K562 (cell line): ENCODE measurements around the gene FUZ. TPM values are rescaled to one million over a fixed set of nuclear protein-coding genes. Genes with fewer than 3 reads are reported as not detected.

Source experiments
- ATAC-seq: fragments of 200-7000 bp; cut with Tn5 transposase; 3 replicates; pipeline ENCODE4 v1.9.1; 2020; ENCODE audit warnings: moderate library complexity
- BruUV-seq: library from RNA; stranded (reverse); fragments of 400-500 nt; replicated peaks from 2 replicates; lab custom pipeline; 2021; lab: Mats Ljungman, UMichigan
- CTCF ChIA-PET: fragments of 300-600 bp; formaldehyde crosslinking; extraction: SDS; loops from one replicate; lab custom pipeline; 2021; ENCODE audit warnings: low intra/inter-chr PET ratio; lab: Yijun Ruan, JAX
- POLR2A ChIA-PET: fragments of 300-600, 350-650 bp; sonication (Branson Sonifier 250); formaldehyde crosslinking; extraction: SDS; loops from one replicate; lab custom pipeline; 2021; ENCODE audit warnings: antibody characterized with exemption, inconsistent platforms; lab: Yijun Ruan, JAX
- DNase-seq, 4 experiments: peaks; one replicate each; pipeline versions ENCODE4 v3.0.0 to v3.0.0-alpha.2; 2011 to 2018; ENCODE audit warnings: low spot score in 3 of 4, mixed read lengths in 3 of 4; ENCODE audit errors: extremely low read depth in 1 of 4
- FAIRE-seq: peaks from 2 replicates; lab custom pipeline; 2011; peaks lifted over from hg19 to GRCh38; lab: Jason Lieb, UNC
- H2AFZ ChIP-seq: 2 replicates; pipeline ENCODE4 v1.6.0; 2011; ENCODE audit warnings: low read depth, low read length, control low read depth, inconsistent platforms
- H3K27ac ChIP-seq: fragments of 200-600 bp; 3 replicates; pipeline ENCODE4 v1.8.0; 2011; ENCODE audit warnings: low read depth, mild to moderate bottlenecking, control low read depth, inconsistent platforms, low read length, moderate library complexity, mixed read lengths; ENCODE audit errors: extremely low read depth
- H3K27me3 ChIP-seq, 2 experiments: fragments of 300-600 bp in 1 of 2; 2 replicates in 1 of 2; 3 replicates in 1 of 2; pipeline versions ENCODE4 v1.6.0 to v1.8.0; 2011; ENCODE audit warnings: inconsistent platforms in 2 of 2, low read length in 2 of 2, mild to moderate bottlenecking in 1 of 2, mixed read lengths in 1 of 2, moderate library complexity in 1 of 2; ENCODE audit not compliant: control insufficient read depth in 2 of 2, insufficient read depth in 2 of 2
- H3K36me3 ChIP-seq: fragments of 300-600 bp; 3 replicates; pipeline ENCODE4 v1.8.0; 2011; ENCODE audit warnings: mild to moderate bottlenecking, low read length, inconsistent platforms; ENCODE audit not compliant: control insufficient read depth, insufficient read depth
- H3K4me1 ChIP-seq, 2 experiments: fragments of 200-600 bp in 1 of 2; replicated peaks in 1 of 2; 2 replicates in 1 of 2; 3 replicates in 1 of 2; pipeline versions ENCODE4 v1.5.1 to v1.8.0; 2011; ENCODE audit warnings: inconsistent platforms in 2 of 2, low read length in 2 of 2, mild to moderate bottlenecking in 1 of 2, mixed read lengths in 1 of 2, moderate library complexity in 1 of 2; ENCODE audit not compliant: control insufficient read depth in 2 of 2, insufficient read depth in 2 of 2
- H3K4me2 ChIP-seq: 2 replicates; pipeline ENCODE4 v1.6.1; 2011; ENCODE audit warnings: low read length, control low read depth, inconsistent platforms, mixed read lengths; ENCODE audit not compliant: insufficient read depth
- H3K4me3 ChIP-seq: fragments of 200-600 bp; sonication (generic), shearing (Covaris generic); 2 replicates; pipeline ENCODE4 v1.5.1; 2016; ENCODE audit warnings: control low read depth, inconsistent platforms
- H3K79me2 ChIP-seq: fragments of 200-600 bp; 3 replicates; pipeline ENCODE4 v1.8.0; 2011; ENCODE audit warnings: low read length, inconsistent platforms; ENCODE audit not compliant: control insufficient read depth, insufficient read depth
- H3K9ac ChIP-seq, 2 experiments: 2 replicates each; pipeline versions ENCODE4 v1.6.0 to v1.6.1; 2011; ENCODE audit warnings: low read depth in 2 of 2, low read length in 2 of 2, control low read depth in 1 of 2, inconsistent platforms in 1 of 2, mild to moderate bottlenecking in 1 of 2, mixed read lengths in 1 of 2; ENCODE audit not compliant: insufficient read depth in 1 of 2
- H3K9me1 ChIP-seq: one replicate; pipeline ENCODE4 v1.6.0; 2011; ENCODE audit warnings: inconsistent platforms, mild to moderate bottlenecking, low read length, moderate library complexity; ENCODE audit not compliant: control insufficient read depth, insufficient read depth
- H3K9me3 ChIP-seq: replicated peaks from 2 replicates; pipeline ENCODE4 v1.5.1; 2011; ENCODE audit warnings: low read depth, low read length, inconsistent platforms; ENCODE audit not compliant: control insufficient read depth, insufficient read depth
- H4K20me1 ChIP-seq: replicated peaks from 2 replicates; pipeline ENCODE4 v1.6.1; 2011; ENCODE audit warnings: low read length, inconsistent platforms, mixed read lengths; ENCODE audit not compliant: control insufficient read depth, insufficient read depth
- CBFA2T3 ChIP-seq: fragments of 450-650 bp; IDR thresholded peaks from 2 replicates; pipeline ENCODE4 v1.6.1; 2017
- MCM2 ChIP-seq: fragments of 450-650 bp; IDR thresholded peaks from 2 replicates; pipeline ENCODE4 v1.6.1; 2017; ENCODE audit warnings: low read depth, mild to moderate bottlenecking
- MYNN ChIP-seq, 2 experiments: sonication (generic); formaldehyde crosslinking in 1 of 2; IDR thresholded peaks; 2 replicates each; pipeline versions ENCODE4 v1.5.0 to v1.6.1; 2016 to 2020; ENCODE audit warnings: antibody characterized with exemption in 1 of 2, missing genetic modification reagents in 1 of 2
- PHF8 ChIP-seq: fragments of 200-600 bp; sonication (generic); IDR thresholded peaks from 2 replicates; pipeline ENCODE4 v1.6.1; 2012; ENCODE audit warnings: mixed run types, mild to moderate bottlenecking, inconsistent platforms, low read length, moderate library complexity, borderline replicate concordance
- PTBP1 ChIP-seq: fragments of 200-400 bp; formaldehyde crosslinking; IDR thresholded peaks from 2 replicates; pipeline ENCODE4 v1.6.1; 2017; ENCODE audit warnings: low read depth, low read length
- RB1 ChIP-seq: fragments of 450-650 bp; IDR thresholded peaks from 2 replicates; pipeline ENCODE4 v1.6.1; 2017; ENCODE audit warnings: low read depth, mild to moderate bottlenecking
- RBM39 ChIP-seq: fragments of 200-400 bp; formaldehyde crosslinking; optimal IDR thresholded peaks from 2 replicates; pipeline ENCODE3; 2018; ENCODE audit warnings: low read depth, low read length
- SNIP1 ChIP-seq: fragments of 450-650 bp; IDR thresholded peaks from 2 replicates; pipeline ENCODE4 v1.7.1; 2017; ENCODE audit warnings: low read depth, mild to moderate bottlenecking
- SNRNP70 ChIP-seq: fragments of 200-400 bp; formaldehyde crosslinking; optimal IDR thresholded peaks from 2 replicates; pipeline ENCODE3; 2017; ENCODE audit warnings: low read depth, low read length
- TCF3 ChIP-seq: sonication (generic); formaldehyde crosslinking; IDR thresholded peaks from 2 replicates; pipeline ENCODE4 v1.4.0; 2020; ENCODE audit warnings: mild to moderate bottlenecking, missing genetic modification reagents
- TFAM ChIP-seq: fragments of 250-450 bp; sonication (Bioruptor Pico); conservative IDR thresholded peaks from 2 replicates; pipeline ENCODE4 v1.5.0; 2021; ENCODE audit warnings: mild to moderate bottlenecking, moderate library complexity
- ZNF133 ChIP-seq: fragments of 250-450 bp; sonication (Bioruptor Pico); IDR thresholded peaks from 2 replicates; pipeline ENCODE4 v1.4.0; 2020; ENCODE audit warnings: mild to moderate bottlenecking
- ZNF561 ChIP-seq: fragments of 450-650 bp; formaldehyde crosslinking; conservative IDR thresholded peaks from 2 replicates; pipeline ENCODE4 v1.4.0; 2020; ENCODE audit warnings: mild to moderate bottlenecking, moderate library complexity
- ZNF778 ChIP-seq: fragments of 450-650 bp; formaldehyde crosslinking; IDR thresholded peaks from 2 replicates; pipeline ENCODE4 v1.4.0; 2020; ENCODE audit warnings: mild to moderate bottlenecking, moderate library complexity
- ZSCAN32 ChIP-seq: fragments of 450-650 bp; formaldehyde crosslinking; IDR thresholded peaks from 2 replicates; pipeline ENCODE4 v1.4.0; 2020; ENCODE audit warnings: mild to moderate bottlenecking, moderate library complexity
- WGBS: fragments of 100-300 bp; shearing (Covaris generic); methylation state at CpG from one replicate; pipeline ENCODE4 v1.1.6; 2016; ENCODE audit warnings: low coverage, mixed read lengths; ENCODE audit not compliant: insufficient coverage; ENCODE audit errors: missing lambda C conversion rate; 5-methylcytosine and 5-hydroxymethylcytosine counted together
- in situ Hi-C: fragments of 300-500 bp; cut with MboI; formaldehyde crosslinking; loops from 4 replicates; pipeline ENCODE4 v1.15.0; 2018; ENCODE audit warnings: inconsistent platforms, mixed read lengths
- intact Hi-C: fragments of 100-400 bp; cut with micrococcal nuclease; formaldehyde crosslinking; loops from 2 replicates; pipeline ENCODE4 v1.14.2; 2022
- polyA plus RNA-seq, 8 experiments: library from polyadenylated mRNA; depleted of rRNA in 4 of 8; stranded (reverse) in 5 of 8; unstranded in 3 of 8; fragments of >200 nt; fragmentation: Nextera tagmentation in 2 of 8; fragmentation: Illumina TruSeq in 1 of 8; extraction: Ambion mirVana in 2 of 8; extraction: Trizol in 1 of 8; gene quantifications; 2 replicates each; pipeline versions ENCODE4 v1.2.1 to v1.2.3, GENCODE V29; 2011 to 2014; ENCODE audit warnings: inconsistent platforms in 1 of 8, missing spikeins in 1 of 8
- total RNA-seq, 7 experiments: library from RNA; depleted of rRNA in 6 of 7; stranded (reverse); fragments of >200 nt in 6 of 7; fragmentation: Illumina TruSeq in 2 of 7; extraction: Trizol in 2 of 7; gene quantifications; 2 replicates each; pipeline versions ENCODE4 v1.2.1 to v1.2.3, GENCODE V29; 2011 to 2021; ENCODE audit warnings: low replicate concordance in 1 of 7
- TF ChIP-seq, protein P1 (sequence below): fragments of 250-450 bp; sonication (Bioruptor Pico); IDR thresholded peaks from 2 replicates; pipeline ENCODE4 v1.4.0; 2020; ENCODE audit warnings: mild to moderate bottlenecking, moderate library complexity, borderline replicate concordance

FUZ gene
- total and polyA plus RNA-seq, 9 of the 15 experiments (the other 6 are each of a cell fraction or from before 2014, with no cell fraction given) = 0.17 to 7.6 (median 3.6) TPM; not detected in 1

GRCh38 chr19:49790866-49791265 lies 22.2 kb downstream of the FUZ start:
- H3K9ac ChIP-seq = peak overlapping the region in 1 of 2 experiments; percentile 59; a peak in 1 of 4 replicates
- no TSS peak for BruUV-seq
- DNase-seq (peak; percentile 37 to 58 (median 47)), ATAC-seq (peak; percentile 66)
- no peak overlapping the region for H3K4me3 ChIP-seq
- H2AFZ ChIP-seq = no peak overlapping the region
- in situ Hi-C loops = no loop called here
- H3K36me3 ChIP-seq = peaks cover 85% of the 10 kb centered on the region; the same call in 2 of the 3 replicates
- peaks cover 11% of the 10 kb centered on the region for H3K79me2 ChIP-seq
- POLR2A ChIA-PET = no interaction called here
- H3K27ac ChIP-seq = no peak overlapping the region
- no peaks in the 10 kb centered on the region; the same call in 1 of the 2 replicates for H4K20me1 ChIP-seq
- no peak overlapping the region for H3K4me2 ChIP-seq
- TF ChIP-seq ZNF561 = no peak
- TF ChIP-seq CBFA2T3 = peak; percentile 27; the same call in 1 of the 2 replicates
- no peak for TF ChIP-seq PHF8
- TF ChIP-seq TCF3 (CRISPR knock-in tag) = peak; percentile 38
- TF ChIP-seq, all 486 proteins: peak for 2
- intact Hi-C loops = no loop called here
- H3K9me1 ChIP-seq = no peaks in the 10 kb centered on the region
- H3K27me3 ChIP-seq = no peaks in the 10 kb centered on the region
- no peaks in the 10 kb centered on the region for H3K9me3 ChIP-seq
- H3K4me1 ChIP-seq = peaks cover 0 to 38% of the 10 kb centered on the region in 2 experiments; a peak in 3 of 5 replicates
- CTCF ChIA-PET = no interaction called here
- 54% methylated on average over 8 of the region's 9 CpGs for WGBS
- no peak for FAIRE-seq

- H2AFZ ChIP-seq = no peak overlapping the region
- no peaks in the 10 kb centered on the region; the same call in 1 of the 2 replicates for H4K20me1 ChIP-seq
- intact Hi-C loops = no loop called here
- H3K9me3 ChIP-seq = no peaks in the 10 kb centered on the region
- peak overlapping the region in 1 of 2 experiments; percentile 14; a peak in 2 of 4 replicates for H3K9ac ChIP-seq
- no peak overlapping the region for H3K4me3 ChIP-seq
- H3K27me3 ChIP-seq = no peaks in the 10 kb centered on the region
- no peak for DNase-seq
- H3K9me1 ChIP-seq = no peaks in the 10 kb centered on the region
- in situ Hi-C loops = no loop called here
- peaks cover 0 to 38% of the 10 kb centered on the region in 2 experiments; a peak in 3 of 5 replicates for H3K4me1 ChIP-seq
- WGBS = 78% methylated on average over 10 of the region's 10 CpGs
- POLR2A ChIA-PET = interaction anchor here (1.4 kb wide), 1 partner anchor 21 kb away, joined by 4 read pairs; no protein-coding TSS in a partner anchor
- no peak overlapping the region for H3K4me2 ChIP-seq
- H3K27ac ChIP-seq = no peak overlapping the region; the same call in 2 of the 3 replicates
- ATAC-seq = no peak
- H3K79me2 ChIP-seq = peaks cover 16% of the 10 kb centered on the region
- peaks cover 83% of the 10 kb centered on the region; the same call in 2 of the 3 replicates for H3K36me3 ChIP-seq
- no TSS peak for BruUV-seq
- no peak for FAIRE-seq
- CTCF ChIA-PET = no interaction called here
- no peak for TF ChIP-seq ZNF133 (CRISPR knock-in tag)
- no peak for TF ChIP-seq RBM39
- no peak for TF ChIP-seq MYNN (IDR thresholded peaks at IDR 0.05)
- no peak for TF ChIP-seq MYNN (CRISPR knock-in tag; IDR thresholded peaks at IDR 0.05)
- no peak for TF ChIP-seq PTBP1
- TF ChIP-seq RB1 = no peak
- TF ChIP-seq MCM2 = no peak
- TF ChIP-seq ZNF778 = no peak
- no peak for TF ChIP-seq TFAM (CRISPR knock-in tag)
- TF ChIP-seq, protein P1, sequence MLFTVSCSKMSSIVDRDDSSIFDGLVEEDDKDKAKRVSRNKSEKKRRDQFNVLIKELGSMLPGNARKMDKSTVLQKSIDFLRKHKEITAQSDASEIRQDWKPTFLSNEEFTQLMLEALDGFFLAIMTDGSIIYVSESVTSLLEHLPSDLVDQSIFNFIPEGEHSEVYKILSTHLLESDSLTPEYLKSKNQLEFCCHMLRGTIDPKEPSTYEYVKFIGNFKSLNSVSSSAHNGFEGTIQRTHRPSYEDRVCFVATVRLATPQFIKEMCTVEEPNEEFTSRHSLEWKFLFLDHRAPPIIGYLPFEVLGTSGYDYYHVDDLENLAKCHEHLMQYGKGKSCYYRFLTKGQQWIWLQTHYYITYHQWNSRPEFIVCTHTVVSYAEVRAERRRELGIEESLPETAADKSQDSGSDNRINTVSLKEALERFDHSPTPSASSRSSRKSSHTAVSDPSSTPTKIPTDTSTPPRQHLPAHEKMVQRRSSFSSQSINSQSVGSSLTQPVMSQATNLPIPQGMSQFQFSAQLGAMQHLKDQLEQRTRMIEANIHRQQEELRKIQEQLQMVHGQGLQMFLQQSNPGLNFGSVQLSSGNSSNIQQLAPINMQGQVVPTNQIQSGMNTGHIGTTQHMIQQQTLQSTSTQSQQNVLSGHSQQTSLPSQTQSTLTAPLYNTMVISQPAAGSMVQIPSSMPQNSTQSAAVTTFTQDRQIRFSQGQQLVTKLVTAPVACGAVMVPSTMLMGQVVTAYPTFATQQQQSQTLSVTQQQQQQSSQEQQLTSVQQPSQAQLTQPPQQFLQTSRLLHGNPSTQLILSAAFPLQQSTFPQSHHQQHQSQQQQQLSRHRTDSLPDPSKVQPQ (CRISPR knock-in tag) = no peak
- no peak for TF ChIP-seq SNIP1
- TF ChIP-seq ZSCAN32 = no peak
- no peak for TF ChIP-seq SNRNP70
These were observed 24.2 kb downstream of the FUZ start for GRCh38 chr19:49788857-49789256.
